DND-41 (cell line): Measurements from ENCODE around the gene DNAJA3.

Experiments
- ATAC-seq: fragments of 200-7000 bp; cut with Tn5 transposase; 3 replicates; pipeline ENCODE4 v1.9.1; 2021; ENCODE audit warnings: low read depth; ENCODE audit not compliant: insufficient read depth
- DNase-seq: peaks from one replicate; pipeline ENCODE4 v3.0.0-alpha.2; 2020
- H2AFZ ChIP-seq: 2 replicates; pipeline ENCODE4 v1.6.0; 2012; ENCODE audit warnings: low read depth, low read length
- H3K27ac ChIP-seq: 2 replicates; pipeline ENCODE4 v1.5.1; 2012; ENCODE audit warnings: low read length, inconsistent platforms
- H3K27me3 ChIP-seq: fragments of 200-600 bp; sonication (generic); 2 replicates; pipeline ENCODE4 v1.6.0; 2012; ENCODE audit warnings: low read length, mild to moderate bottlenecking, inconsistent platforms; ENCODE audit not compliant: insufficient read depth, poor library complexity
- H3K36me3 ChIP-seq: 2 replicates; pipeline ENCODE4 v1.5.1; 2012; ENCODE audit warnings: low read length, inconsistent platforms; ENCODE audit not compliant: insufficient read depth
- H3K4me1 ChIP-seq: 2 replicates; pipeline ENCODE4 v1.5.1; 2012; ENCODE audit warnings: mild to moderate bottlenecking, low read length; ENCODE audit not compliant: insufficient read depth
- H3K4me2 ChIP-seq: 2 replicates; pipeline ENCODE4 v1.6.0; 2012; ENCODE audit warnings: mild to moderate bottlenecking, moderate library complexity, low read length, inconsistent platforms; ENCODE audit not compliant: insufficient read depth
- H3K4me3 ChIP-seq, 2 experiments: fragments of 200-600 bp in 1 of 2; shearing (Covaris generic) in 1 of 2; 2 replicates each; pipeline ENCODE4 v1.5.1; 2012 to 2016; ENCODE audit warnings: inconsistent platforms in 2 of 2, low read length in 2 of 2, mild to moderate bottlenecking in 2 of 2, low read depth in 1 of 2, moderate library complexity in 1 of 2
- H3K79me2 ChIP-seq: 2 replicates; pipeline ENCODE4 v1.6.0; 2012; ENCODE audit warnings: low read length, inconsistent platforms; ENCODE audit not compliant: insufficient read depth
- H3K9ac ChIP-seq: 2 replicates; pipeline ENCODE4 v1.6.0; 2012; ENCODE audit warnings: low read depth, mild to moderate bottlenecking, inconsistent platforms, low read length, moderate library complexity
- H3K9me3 ChIP-seq: 2 replicates; pipeline ENCODE4 v1.5.1; 2012; ENCODE audit warnings: low read length, moderate library complexity, mild to moderate bottlenecking, inconsistent platforms; ENCODE audit not compliant: insufficient read depth, severe bottlenecking
- H4K20me1 ChIP-seq: 2 replicates; pipeline ENCODE4 v1.6.0; 2012; ENCODE audit warnings: low read length; ENCODE audit not compliant: insufficient read depth
- CTCF ChIP-seq: IDR thresholded peaks from 2 replicates; pipeline ENCODE4 v1.5.1; 2012; ENCODE audit warnings: borderline replicate concordance, low read length, moderate library complexity, mild to moderate bottlenecking; ENCODE audit not compliant: poor library complexity, severe bottlenecking; ENCODE audit errors: extremely low read depth
- EZH2 ChIP-seq: IDR thresholded peaks from 3 replicates; pipeline ENCODE4 v1.6.1; 2012; ENCODE audit warnings: borderline replicate concordance, low read depth, mild to moderate bottlenecking, moderate library complexity, low read length, inconsistent platforms; ENCODE audit not compliant: severe bottlenecking

DNAJA3 gene

DNA sequence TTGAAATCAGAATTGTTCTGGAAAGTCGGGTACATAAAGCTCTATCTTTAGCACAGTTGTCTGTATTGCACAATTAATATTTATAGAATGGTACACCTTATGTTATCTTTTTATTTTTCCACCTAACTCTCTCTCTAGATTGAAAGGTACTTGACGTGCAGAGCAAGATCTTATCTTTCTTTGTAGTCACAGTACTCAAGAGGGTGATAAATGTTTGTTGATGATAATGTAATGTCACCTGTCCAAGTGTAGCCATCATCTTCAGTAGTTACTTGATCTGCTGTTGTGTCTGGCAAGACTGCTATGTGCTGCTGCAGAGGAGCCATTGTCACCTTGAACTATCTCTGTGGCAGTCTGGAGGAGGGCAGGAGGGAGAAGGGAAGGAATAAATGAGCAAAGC, 55.9 kb downstream of the DNAJA3 start:
- no peak for ATAC-seq
- peaks cover 12% of the 10 kb centered on the region for H3K36me3 ChIP-seq
- H2AFZ ChIP-seq, result no peak overlapping the region
- no peak overlapping the region for H3K4me3 ChIP-seq
- no peak for DNase-seq
- no peak overlapping the region for H3K4me2 ChIP-seq
- H4K20me1 ChIP-seq, result peaks cover 3% of the 10 kb centered on the region; the same call in 1 of the 2 replicates
- H3K79me2 ChIP-seq, result peaks cover 56% of the 10 kb centered on the region
- H3K4me1 ChIP-seq, result peaks cover 16% of the 10 kb centered on the region
- no peaks in the 10 kb centered on the region for H3K27me3 ChIP-seq
- H3K9me3 ChIP-seq, result no peaks in the 10 kb centered on the region
- H3K9ac ChIP-seq, result no peak overlapping the region
- H3K27ac ChIP-seq, result no peak overlapping the region
- no peak for TF ChIP-seq EZH2
- TF ChIP-seq CTCF, result no peak

GRCh38 chr16:4481963-4482362, 56.3 kb downstream of the DNAJA3 start:
- Histone ChIP-seq H3K4me3 (no peak overlapping the region), H3K27ac (no peak overlapping the region), H3K9me3 (no peaks in the 10 kb centered on the region), H3K27me3 (no peaks in the 10 kb centered on the region), H2AFZ (no peak overlapping the region), H4K20me1 (peaks cover 3% of the 10 kb centered on the region; the same call in 1 of the 2 replicates), H3K36me3 (peaks cover 13% of the 10 kb centered on the region), H3K79me2 (peaks cover 51% of the 10 kb centered on the region), H3K9ac (no peak overlapping the region), H3K4me1 (peaks cover 19% of the 10 kb centered on the region), H3K4me2 (no peak overlapping the region)
- TF ChIP-seq CTCF (no peak), EZH2 (no peak)
- DNase-seq, result no peak
- ATAC-seq, result no peak

DNA sequence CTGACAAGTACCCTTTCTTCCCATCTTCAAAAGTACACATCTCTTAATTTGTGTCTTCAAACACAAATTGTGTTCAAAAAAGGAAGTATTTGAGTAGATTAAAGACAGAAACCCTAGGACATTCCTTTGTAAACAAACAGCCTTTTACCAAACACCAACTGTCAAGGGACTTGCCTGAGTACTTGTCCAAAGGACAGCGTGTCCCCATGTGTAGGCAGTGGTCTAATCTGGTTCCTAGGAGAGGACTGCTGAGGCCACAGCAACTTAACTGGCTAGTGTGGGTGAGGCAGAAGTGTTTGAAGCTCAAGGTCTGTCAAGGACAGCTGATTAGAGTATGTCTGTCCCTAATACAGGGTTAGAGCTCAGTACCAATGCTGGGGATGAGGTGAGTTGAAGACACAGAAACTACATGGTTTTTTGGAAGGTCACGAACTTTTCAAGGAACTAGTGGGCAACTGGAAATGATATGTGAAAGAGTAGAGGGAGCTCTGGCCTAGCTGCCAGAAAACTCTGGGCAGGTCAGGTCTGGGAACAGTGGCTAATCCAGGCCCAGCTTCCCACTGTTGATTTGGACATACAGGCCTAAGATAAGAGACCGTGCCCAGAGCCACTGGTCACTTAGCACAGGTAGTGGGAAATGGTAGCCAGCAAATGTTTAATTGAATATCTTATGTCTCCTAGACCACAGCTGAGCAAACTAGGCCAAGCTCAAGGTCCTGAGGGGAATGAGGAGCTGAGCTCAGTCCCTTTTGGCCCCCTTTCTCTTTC, 60.6 kb downstream of the DNAJA3 start:
- no peak overlapping the region for H3K4me2 ChIP-seq
- H3K27ac ChIP-seq, result no peak overlapping the region
- peaks cover 11% of the 10 kb centered on the region; the same call in 1 of the 2 replicates for H4K20me1 ChIP-seq

More for the DNA sequence above, 60.6 kb downstream of the DNAJA3 start:
- Histone ChIP-seq H3K4me1 (peaks cover 34% of the 10 kb centered on the region), H3K27me3 (no peaks in the 10 kb centered on the region), H3K9me3 (no peaks in the 10 kb centered on the region), H3K79me2 (peaks cover 43% of the 10 kb centered on the region), H3K9ac (no peak overlapping the region), H3K4me3 (no peak overlapping the region), H2AFZ (no peak overlapping the region), H3K36me3 (peaks cover 27% of the 10 kb centered on the region)
- TF ChIP-seq CTCF (no peak), EZH2 (no peak)
- no peak for ATAC-seq
- no peak for DNase-seq
